Cerebellar nuclear complex (tissue), 1 donor: ENCODE measurements around the gene TRAF3IP1.

Experiments
- DNase-seq, 2 experiments: peaks; one replicate each; lab custom pipeline; 2025; lab: John Stamatoyannopoulos, UW

The TRAF3IP1 gene

DNA sequence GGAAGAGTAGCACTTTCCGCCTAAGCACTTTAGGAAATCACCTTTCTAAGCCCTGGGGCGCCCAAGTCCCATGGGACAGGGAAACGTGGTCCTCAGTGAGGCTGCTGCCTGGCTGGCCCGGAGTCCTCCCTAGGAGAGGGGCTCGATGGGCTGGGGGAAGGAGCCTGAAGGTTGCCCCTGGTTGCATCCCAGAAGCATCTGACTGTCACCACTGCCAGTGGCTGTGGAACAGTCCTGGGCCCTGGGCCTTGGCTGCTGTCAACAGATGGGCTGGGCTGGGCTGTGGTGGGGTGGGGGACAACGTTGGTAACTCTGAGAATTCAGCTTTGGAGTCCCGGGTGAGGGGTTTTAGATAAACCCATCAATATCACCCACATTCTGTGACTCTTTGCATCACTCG, 128.9 kb downstream of the TRAF3IP1 start:
- no peak for DNase-seq

DNA sequence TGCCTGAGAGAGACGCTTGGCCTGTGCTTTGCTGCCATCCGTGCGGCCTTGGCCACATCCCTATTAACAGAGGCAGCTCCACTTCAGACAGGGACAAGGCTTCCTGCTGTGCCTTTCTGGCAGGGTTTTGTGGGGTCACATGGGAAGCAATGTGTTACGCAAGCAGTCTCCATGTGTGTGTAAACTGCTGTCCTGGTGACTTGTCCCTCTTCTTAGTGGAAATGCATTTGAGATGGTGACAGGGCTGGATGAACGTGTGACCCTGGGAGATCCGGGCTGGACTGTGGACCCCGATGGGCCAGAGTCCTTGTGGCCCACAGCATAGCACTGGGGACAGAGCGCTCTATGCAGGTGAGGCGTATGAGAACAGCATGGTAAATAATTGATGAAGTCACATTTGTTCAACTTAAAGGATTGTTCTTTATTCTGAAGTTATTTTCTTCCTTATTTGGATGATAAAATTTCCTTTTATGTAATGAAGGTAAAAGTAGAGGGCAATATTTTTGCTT, 129.6 kb downstream of the TRAF3IP1 start:
- peak; percentile 63 to 69 for DNase-seq

DNA sequence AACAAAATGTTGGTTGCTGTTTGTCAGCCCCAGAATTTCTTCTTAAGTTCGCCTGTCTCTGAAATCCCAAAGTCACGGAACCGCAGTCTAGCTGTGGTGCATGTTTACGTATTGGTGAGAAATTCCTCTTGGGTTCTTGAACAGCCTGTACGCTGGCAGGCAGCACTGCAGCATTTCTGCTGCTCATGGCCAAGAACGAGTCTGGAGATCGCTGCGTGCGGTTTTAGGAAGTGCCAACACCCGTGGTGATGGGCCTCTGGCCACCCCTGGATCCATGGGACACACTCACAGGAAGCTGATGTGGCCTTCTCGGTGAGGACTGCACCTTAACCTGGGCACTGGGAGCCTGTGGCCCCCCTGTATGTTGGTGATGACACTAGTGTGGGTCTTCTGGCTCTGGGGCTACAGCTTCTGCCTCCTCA, 130.1 kb downstream of the TRAF3IP1 start:
- DNase-seq, result no peak
